H1 (cell line): Measurements from ENCODE around the gene CXCR3.

Experiments used
- ASH2L ChIP-seq: fragments of 200-600, 300-600 bp; sonication (generic); IDR thresholded peaks from one replicate; pipeline ENCODE4 v1.7.1; 2017; ENCODE audit warnings: low read length
- CHD2 ChIP-seq: IDR thresholded peaks from 2 replicates; pipeline ENCODE4 v1.6.1; 2012; ENCODE audit warnings: low read length, improper control_type of control experiment
- EP300 ChIP-seq, 2 experiments: IDR thresholded peaks; 1 replicate in 1 of 2; 2 replicates in 1 of 2; pipeline ENCODE4 v1.6.1; 2011 to 2012; ENCODE audit warnings: low read depth in 2 of 2, low read length in 2 of 2, mild to moderate bottlenecking in 2 of 2, borderline replicate concordance in 1 of 2, inconsistent platforms in 1 of 2, moderate library complexity in 1 of 2
- KDM1A ChIP-seq: fragments of 200-600, 300-600 bp; sonication (generic); IDR thresholded peaks from 2 replicates; pipeline ENCODE4 v1.7.1; 2016; ENCODE audit warnings: mild to moderate bottlenecking, low read length, borderline replicate concordance
- POLR2A ChIP-seq, 2 experiments: IDR thresholded peaks; 1 replicate in 1 of 2; 2 replicates in 1 of 2; pipeline ENCODE4 v1.6.1; 2011; ENCODE audit warnings: low read depth in 2 of 2, low read length in 2 of 2, mild to moderate bottlenecking in 2 of 2; ENCODE audit errors: control extremely low read depth in 1 of 2
- RAD21 ChIP-seq, 2 experiments: IDR thresholded peaks in 1 of 2; conservative IDR thresholded peaks in 1 of 2; 2 replicates each; pipeline ENCODE4 v1.6.1; 2011; ENCODE audit warnings: low read depth in 2 of 2, low read length in 2 of 2, improper control_type of control experiment in 1 of 2, inconsistent platforms in 1 of 2, mild to moderate bottlenecking in 1 of 2, moderate library complexity in 1 of 2
- RXRA ChIP-seq: IDR thresholded peaks from 2 replicates; pipeline ENCODE4 v1.6.1; 2011; ENCODE audit warnings: low read depth, mild to moderate bottlenecking, low read length, moderate library complexity; ENCODE audit not compliant: insufficient read depth
- SIN3A ChIP-seq, 2 experiments: IDR thresholded peaks in 1 of 2; conservative IDR thresholded peaks in 1 of 2; 2 replicates each; pipeline ENCODE4 v1.6.1; 2011 to 2012; ENCODE audit warnings: low read length in 2 of 2, improper control_type of control experiment in 1 of 2, low read depth in 1 of 2, mild to moderate bottlenecking in 1 of 2
- TF ChIP-seq, protein P1 (sequence below), 3 experiments: IDR thresholded peaks; 1 replicate in 2 of 3; 2 replicates in 1 of 3; pipeline versions ENCODE4 v1.5.1 to v1.6.1; 2011; ENCODE audit warnings: low read length in 3 of 3, mild to moderate bottlenecking in 3 of 3, inconsistent platforms in 2 of 3, low read depth in 1 of 3, moderate library complexity in 1 of 3; ENCODE audit not compliant: insufficient read depth in 1 of 3; ENCODE audit errors: control extremely low read depth in 1 of 3

GRCh38 chrX:71619986-71620385 lies 1.7 kb upstream of the CXCR3 start:
- no peak for TF ChIP-seq SIN3A (conservative IDR thresholded peaks at IDR 0.05 in 1 of 2, IDR thresholded peaks at IDR 0.05 in 1 of 2; ENCODE audit: low read depth in 1 of 2, low read length in 2 of 2)
- TF ChIP-seq, protein P1, sequence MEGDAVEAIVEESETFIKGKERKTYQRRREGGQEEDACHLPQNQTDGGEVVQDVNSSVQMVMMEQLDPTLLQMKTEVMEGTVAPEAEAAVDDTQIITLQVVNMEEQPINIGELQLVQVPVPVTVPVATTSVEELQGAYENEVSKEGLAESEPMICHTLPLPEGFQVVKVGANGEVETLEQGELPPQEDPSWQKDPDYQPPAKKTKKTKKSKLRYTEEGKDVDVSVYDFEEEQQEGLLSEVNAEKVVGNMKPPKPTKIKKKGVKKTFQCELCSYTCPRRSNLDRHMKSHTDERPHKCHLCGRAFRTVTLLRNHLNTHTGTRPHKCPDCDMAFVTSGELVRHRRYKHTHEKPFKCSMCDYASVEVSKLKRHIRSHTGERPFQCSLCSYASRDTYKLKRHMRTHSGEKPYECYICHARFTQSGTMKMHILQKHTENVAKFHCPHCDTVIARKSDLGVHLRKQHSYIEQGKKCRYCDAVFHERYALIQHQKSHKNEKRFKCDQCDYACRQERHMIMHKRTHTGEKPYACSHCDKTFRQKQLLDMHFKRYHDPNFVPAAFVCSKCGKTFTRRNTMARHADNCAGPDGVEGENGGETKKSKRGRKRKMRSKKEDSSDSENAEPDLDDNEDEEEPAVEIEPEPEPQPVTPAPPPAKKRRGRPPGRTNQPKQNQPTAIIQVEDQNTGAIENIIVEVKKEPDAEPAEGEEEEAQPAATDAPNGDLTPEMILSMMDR (IDR thresholded peaks at IDR 0.05; ENCODE audit: control extremely low read depth in 1 of 3, insufficient read depth in 1 of 3, low read depth in 1 of 3, low read length in 3 of 3), result no peak
- no peak for TF ChIP-seq KDM1A
- no peak for TF ChIP-seq RXRA
- no peak for TF ChIP-seq POLR2A (IDR thresholded peaks at IDR 0.05; ENCODE audit: control extremely low read depth in 1 of 2, low read depth in 2 of 2, low read length in 2 of 2)
- no peak for TF ChIP-seq ASH2L
- TF ChIP-seq EP300 (IDR thresholded peaks at IDR 0.05; ENCODE audit: borderline replicate concordance in 1 of 2, low read depth in 2 of 2, low read length in 2 of 2), result no peak
- no peak for TF ChIP-seq RAD21 (IDR thresholded peaks at IDR 0.05 in 1 of 2, conservative IDR thresholded peaks at IDR 0.05 in 1 of 2; ENCODE audit: low read depth in 2 of 2, low read length in 2 of 2)
- TF ChIP-seq CHD2, result no peak
